ENCODE measurements around the gene FIGN. TPM values are rescaled to one million over a fixed set of nuclear protein-coding genes. Genes with fewer than 3 reads are reported as not detected.

The FIGN gene
- total and polyA plus RNA-seq, 2 experiments from 2014 or later: 1.4 to 4.5 TPM

- WGBS (ENCODE audit: low lambda C conversion rate, missing lambda C conversion rate): 87% methylated on average over 4 of the region's 4 CpGs
- Histone ChIP-seq H3K79me2 (no peaks in the 10 kb centered on the region), H3K27me3 (no peaks in the 10 kb centered on the region), H3K4me2 (no peak overlapping the region), H4K20me1 (ENCODE audit: insufficient read depth, poor library complexity, severe bottlenecking) (no peaks in the 10 kb centered on the region), H3K4me3 (no peak overlapping the region), H3K36me3 (replicated peaks; ENCODE audit: insufficient read depth, low read depth) (no peaks in the 10 kb centered on the region), H3K9me2 (replicated peaks; ENCODE audit: insufficient read depth) (no peaks in the 10 kb centered on the region), H3K27ac (no peak overlapping the region), H3K4me1 (ENCODE audit: insufficient read depth) (no peaks in the 10 kb centered on the region), H2AFZ (no peak overlapping the region), H3K9me3 (ENCODE audit: low read depth) (no peaks in the 10 kb centered on the region)
- DNase-seq (ENCODE audit: low spot score): no peak
- TF ChIP-seq CTCF (IDR thresholded peaks at IDR 0.05; ENCODE audit: poor library complexity) (no peak), EZH2 (IDR thresholded peaks at IDR 0.05; ENCODE audit: borderline replicate concordance) (no peak), EZH2phosphoT487 (IDR thresholded peaks at IDR 0.05; ENCODE audit: low read depth, severe bottlenecking, unreplicated experiment) (no peak)
These were observed 31.3 kb upstream of the FIGN start for GRCh38 chr2:163767097-163767496.

GRCh38 chr2:163764566-163764965 is 28.8 kb upstream of the FIGN start:
- H3K9me2 ChIP-seq (replicated peaks; ENCODE audit: insufficient read depth): no peaks in the 10 kb centered on the region
- no peak overlapping the region for H3K27ac ChIP-seq
- no peak overlapping the region for H3K4me2 ChIP-seq
- TF ChIP-seq EZH2 (IDR thresholded peaks at IDR 0.05; ENCODE audit: borderline replicate concordance) (no peak), CTCF (IDR thresholded peaks at IDR 0.05; ENCODE audit: poor library complexity) (no peak), EZH2phosphoT487 (IDR thresholded peaks at IDR 0.05; ENCODE audit: low read depth, severe bottlenecking, unreplicated experiment) (no peak)
- no peaks in the 10 kb centered on the region for H4K20me1 ChIP-seq (ENCODE audit: insufficient read depth, poor library complexity, severe bottlenecking)
- WGBS (ENCODE audit: low lambda C conversion rate, missing lambda C conversion rate): 92% methylated on average over 3 of the region's 3 CpGs
- no peak overlapping the region for H3K4me3 ChIP-seq
- no peaks in the 10 kb centered on the region for H3K36me3 ChIP-seq (replicated peaks; ENCODE audit: insufficient read depth, low read depth)
- H3K27me3 ChIP-seq: no peaks in the 10 kb centered on the region
- no peaks in the 10 kb centered on the region for H3K4me1 ChIP-seq (ENCODE audit: insufficient read depth)
- no peaks in the 10 kb centered on the region for H3K9me3 ChIP-seq (ENCODE audit: low read depth)
- no peaks in the 10 kb centered on the region for H3K79me2 ChIP-seq
- no peak overlapping the region for H2AFZ ChIP-seq
- no peak for DNase-seq (ENCODE audit: low spot score)

GRCh38 chr2:163759013-163759412 is 23.2 kb upstream of the FIGN start:
- no peak overlapping the region for H3K27ac ChIP-seq
- TF ChIP-seq EZH2 (IDR thresholded peaks at IDR 0.05; ENCODE audit: borderline replicate concordance): no peak
- no peak for TF ChIP-seq EZH2phosphoT487 (IDR thresholded peaks at IDR 0.05; ENCODE audit: low read depth, severe bottlenecking, unreplicated experiment)
- no peak for TF ChIP-seq CTCF (IDR thresholded peaks at IDR 0.05; ENCODE audit: poor library complexity)
- no peaks in the 10 kb centered on the region for H4K20me1 ChIP-seq (ENCODE audit: insufficient read depth, poor library complexity, severe bottlenecking)
- H3K4me3 ChIP-seq: no peak overlapping the region
- H3K27me3 ChIP-seq: no peaks in the 10 kb centered on the region
- H3K79me2 ChIP-seq: no peaks in the 10 kb centered on the region
- H2AFZ ChIP-seq: no peak overlapping the region
- no peaks in the 10 kb centered on the region for H3K4me1 ChIP-seq (ENCODE audit: insufficient read depth)
- no peaks in the 10 kb centered on the region for H3K9me2 ChIP-seq (replicated peaks; ENCODE audit: insufficient read depth)
- H3K4me2 ChIP-seq: no peak overlapping the region
- 63% methylated on average over 2 of the region's 2 CpGs for whole genome bisulfite sequencing (ENCODE audit: low lambda C conversion rate, missing lambda C conversion rate)
- H3K36me3 ChIP-seq (replicated peaks; ENCODE audit: insufficient read depth, low read depth): no peaks in the 10 kb centered on the region
- no peaks in the 10 kb centered on the region for H3K9me3 ChIP-seq (ENCODE audit: low read depth)
- DNase-seq (ENCODE audit: low spot score): no peak

GRCh38 chr2:163757814-163758213 is 22.0 kb upstream of the FIGN start:
- no peak for TF ChIP-seq CTCF (IDR thresholded peaks at IDR 0.05; ENCODE audit: poor library complexity)
- no peak for DNase-seq (ENCODE audit: low spot score)
- Histone ChIP-seq H3K27me3 (no peaks in the 10 kb centered on the region), H3K36me3 (replicated peaks; ENCODE audit: insufficient read depth, low read depth) (no peaks in the 10 kb centered on the region), H3K4me3 (no peak overlapping the region), H3K27ac (no peak overlapping the region), H3K9me3 (ENCODE audit: low read depth) (no peaks in the 10 kb centered on the region), H2AFZ (no peak overlapping the region), H4K20me1 (ENCODE audit: insufficient read depth, poor library complexity, severe bottlenecking) (no peaks in the 10 kb centered on the region), H3K9me2 (replicated peaks; ENCODE audit: insufficient read depth) (no peaks in the 10 kb centered on the region), H3K4me1 (ENCODE audit: insufficient read depth) (no peaks in the 10 kb centered on the region), H3K79me2 (no peaks in the 10 kb centered on the region), H3K4me2 (no peak overlapping the region)
- WGBS (ENCODE audit: low lambda C conversion rate, missing lambda C conversion rate): 32% methylated on average over 1 of the region's 1 CpG

Data from hepatocyte (in vitro differentiated cells).